ENCODE results near the gene RRAD. TPM values are rescaled to one million over a fixed set of nuclear protein-coding genes. Genes with fewer than 3 reads are reported as not detected.

Gene RRAD
- polyA plus RNA-seq, 1 donor from 2014 or later, result 1.0 TPM

- no peaks in the 10 kb centered on the region for H3K36me3 ChIP-seq (ENCODE audit: insufficient read depth, low read length)
- no peaks in the 10 kb centered on the region for H3K27me3 ChIP-seq (ENCODE audit: insufficient read depth, low read depth, low read length)
- no peaks in the 10 kb centered on the region for H3K9me2 ChIP-seq (ENCODE audit: insufficient read depth, low read length)
- H2AFZ ChIP-seq (ENCODE audit: low read depth, low read length), result no peak overlapping the region
- H3K4me2 ChIP-seq (ENCODE audit: low read length), result no peak overlapping the region
- no peaks in the 10 kb centered on the region for H3F3A ChIP-seq (ENCODE audit: insufficient read depth, low read length, poor library complexity, severe bottlenecking)
- no peaks in the 10 kb centered on the region for H3K79me2 ChIP-seq (replicated peaks; ENCODE audit: insufficient read depth, low read length)
- no peak overlapping the region for H3K9ac ChIP-seq (ENCODE audit: low read length)
- no peak overlapping the region for H3K4me3 ChIP-seq (ENCODE audit: low read length)
- TF ChIP-seq POLR2AphosphoS5 (IDR thresholded peaks at IDR 0.05), result no peak
- no peak for TF ChIP-seq EP300 (conservative IDR thresholded peaks at IDR 0.05; ENCODE audit: poor library complexity, severe bottlenecking)
- TF ChIP-seq TAF1 (IDR thresholded peaks at IDR 0.05; ENCODE audit: low read depth), result no peak
- TF ChIP-seq RAD21 (conservative IDR thresholded peaks at IDR 0.05), result no peak
- TF ChIP-seq MXI1 (conservative IDR thresholded peaks at IDR 0.05; ENCODE audit: poor library complexity, severe bottlenecking), result no peak
- no peak for TF ChIP-seq SMC3 (conservative IDR thresholded peaks at IDR 0.05; ENCODE audit: poor library complexity)
- TF ChIP-seq EZH2 (IDR thresholded peaks at IDR 0.05; ENCODE audit: borderline replicate concordance, insufficient read depth, low read length, poor library complexity, severe bottlenecking), result no peak
- TF ChIP-seq, protein P1, sequence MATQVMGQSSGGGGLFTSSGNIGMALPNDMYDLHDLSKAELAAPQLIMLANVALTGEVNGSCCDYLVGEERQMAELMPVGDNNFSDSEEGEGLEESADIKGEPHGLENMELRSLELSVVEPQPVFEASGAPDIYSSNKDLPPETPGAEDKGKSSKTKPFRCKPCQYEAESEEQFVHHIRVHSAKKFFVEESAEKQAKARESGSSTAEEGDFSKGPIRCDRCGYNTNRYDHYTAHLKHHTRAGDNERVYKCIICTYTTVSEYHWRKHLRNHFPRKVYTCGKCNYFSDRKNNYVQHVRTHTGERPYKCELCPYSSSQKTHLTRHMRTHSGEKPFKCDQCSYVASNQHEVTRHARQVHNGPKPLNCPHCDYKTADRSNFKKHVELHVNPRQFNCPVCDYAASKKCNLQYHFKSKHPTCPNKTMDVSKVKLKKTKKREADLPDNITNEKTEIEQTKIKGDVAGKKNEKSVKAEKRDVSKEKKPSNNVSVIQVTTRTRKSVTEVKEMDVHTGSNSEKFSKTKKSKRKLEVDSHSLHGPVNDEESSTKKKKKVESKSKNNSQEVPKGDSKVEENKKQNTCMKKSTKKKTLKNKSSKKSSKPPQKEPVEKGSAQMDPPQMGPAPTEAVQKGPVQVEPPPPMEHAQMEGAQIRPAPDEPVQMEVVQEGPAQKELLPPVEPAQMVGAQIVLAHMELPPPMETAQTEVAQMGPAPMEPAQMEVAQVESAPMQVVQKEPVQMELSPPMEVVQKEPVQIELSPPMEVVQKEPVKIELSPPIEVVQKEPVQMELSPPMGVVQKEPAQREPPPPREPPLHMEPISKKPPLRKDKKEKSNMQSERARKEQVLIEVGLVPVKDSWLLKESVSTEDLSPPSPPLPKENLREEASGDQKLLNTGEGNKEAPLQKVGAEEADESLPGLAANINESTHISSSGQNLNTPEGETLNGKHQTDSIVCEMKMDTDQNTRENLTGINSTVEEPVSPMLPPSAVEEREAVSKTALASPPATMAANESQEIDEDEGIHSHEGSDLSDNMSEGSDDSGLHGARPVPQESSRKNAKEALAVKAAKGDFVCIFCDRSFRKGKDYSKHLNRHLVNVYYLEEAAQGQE (IDR thresholded peaks at IDR 0.05; ENCODE audit: borderline replicate concordance), result no peak
- TF ChIP-seq, protein P2, sequence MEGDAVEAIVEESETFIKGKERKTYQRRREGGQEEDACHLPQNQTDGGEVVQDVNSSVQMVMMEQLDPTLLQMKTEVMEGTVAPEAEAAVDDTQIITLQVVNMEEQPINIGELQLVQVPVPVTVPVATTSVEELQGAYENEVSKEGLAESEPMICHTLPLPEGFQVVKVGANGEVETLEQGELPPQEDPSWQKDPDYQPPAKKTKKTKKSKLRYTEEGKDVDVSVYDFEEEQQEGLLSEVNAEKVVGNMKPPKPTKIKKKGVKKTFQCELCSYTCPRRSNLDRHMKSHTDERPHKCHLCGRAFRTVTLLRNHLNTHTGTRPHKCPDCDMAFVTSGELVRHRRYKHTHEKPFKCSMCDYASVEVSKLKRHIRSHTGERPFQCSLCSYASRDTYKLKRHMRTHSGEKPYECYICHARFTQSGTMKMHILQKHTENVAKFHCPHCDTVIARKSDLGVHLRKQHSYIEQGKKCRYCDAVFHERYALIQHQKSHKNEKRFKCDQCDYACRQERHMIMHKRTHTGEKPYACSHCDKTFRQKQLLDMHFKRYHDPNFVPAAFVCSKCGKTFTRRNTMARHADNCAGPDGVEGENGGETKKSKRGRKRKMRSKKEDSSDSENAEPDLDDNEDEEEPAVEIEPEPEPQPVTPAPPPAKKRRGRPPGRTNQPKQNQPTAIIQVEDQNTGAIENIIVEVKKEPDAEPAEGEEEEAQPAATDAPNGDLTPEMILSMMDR (IDR thresholded peaks at IDR 0.05; ENCODE audit: poor library complexity, severe bottlenecking), result no peak
- H3K27ac ChIP-seq (ENCODE audit: low read length), result no peak overlapping the region
- H4K20me1 ChIP-seq (ENCODE audit: insufficient read depth), result no peaks in the 10 kb centered on the region
- no peaks in the 10 kb centered on the region for H3K9me3 ChIP-seq (ENCODE audit: low read length)
Observed at GRCh38 chr16:66913711-66914110, 11.6 kb downstream of the RRAD start.

GRCh38 chr16:66913081-66913480 is 12.3 kb downstream of the RRAD start:
- no peaks in the 10 kb centered on the region for H3K9me3 ChIP-seq (ENCODE audit: low read length)
- H3K27ac ChIP-seq (ENCODE audit: low read length), result no peak overlapping the region
- H2AFZ ChIP-seq (ENCODE audit: low read depth, low read length), result no peak overlapping the region
- H4K20me1 ChIP-seq (ENCODE audit: insufficient read depth), result no peaks in the 10 kb centered on the region
- no peaks in the 10 kb centered on the region for H3K36me3 ChIP-seq (ENCODE audit: insufficient read depth, low read length)
- H3F3A ChIP-seq (ENCODE audit: insufficient read depth, low read length, poor library complexity, severe bottlenecking), result no peaks in the 10 kb centered on the region
- H3K27me3 ChIP-seq (ENCODE audit: insufficient read depth, low read depth, low read length), result no peaks in the 10 kb centered on the region
- H3K9ac ChIP-seq (ENCODE audit: low read length), result no peak overlapping the region
- no peak for TF ChIP-seq EP300 (conservative IDR thresholded peaks at IDR 0.05; ENCODE audit: poor library complexity, severe bottlenecking)
- H3K9me2 ChIP-seq (ENCODE audit: insufficient read depth, low read length), result no peaks in the 10 kb centered on the region
- no peaks in the 10 kb centered on the region for H3K79me2 ChIP-seq (replicated peaks; ENCODE audit: insufficient read depth, low read length)
- H3K4me3 ChIP-seq (ENCODE audit: low read length), result no peak overlapping the region
- H3K4me2 ChIP-seq (ENCODE audit: low read length), result no peak overlapping the region

GRCh38 chr16:66911801-66912200 is 13.5 kb downstream of the RRAD start:
- TF ChIP-seq, protein P2 (IDR thresholded peaks at IDR 0.05; ENCODE audit: poor library complexity, severe bottlenecking), result no peak
- no peak for TF ChIP-seq EZH2 (IDR thresholded peaks at IDR 0.05; ENCODE audit: borderline replicate concordance, insufficient read depth, low read length, poor library complexity, severe bottlenecking)
- TF ChIP-seq, protein P1 (IDR thresholded peaks at IDR 0.05; ENCODE audit: borderline replicate concordance), result no peak
- no peak for TF ChIP-seq EP300 (conservative IDR thresholded peaks at IDR 0.05; ENCODE audit: poor library complexity, severe bottlenecking)
- no peak for TF ChIP-seq RAD21 (conservative IDR thresholded peaks at IDR 0.05)
- no peak for TF ChIP-seq SMC3 (conservative IDR thresholded peaks at IDR 0.05; ENCODE audit: poor library complexity)
- no peak for TF ChIP-seq MXI1 (conservative IDR thresholded peaks at IDR 0.05; ENCODE audit: poor library complexity, severe bottlenecking)
- TF ChIP-seq TAF1 (IDR thresholded peaks at IDR 0.05; ENCODE audit: low read depth), result no peak
- no peak for TF ChIP-seq POLR2AphosphoS5 (IDR thresholded peaks at IDR 0.05)
- no peak overlapping the region for H2AFZ ChIP-seq (ENCODE audit: low read depth, low read length)
- no peaks in the 10 kb centered on the region for H3K27me3 ChIP-seq (ENCODE audit: insufficient read depth, low read depth, low read length)
- no peak overlapping the region for H3K9ac ChIP-seq (ENCODE audit: low read length)
- H3K4me2 ChIP-seq (ENCODE audit: low read length), result no peak overlapping the region
- no peaks in the 10 kb centered on the region for H3K9me2 ChIP-seq (ENCODE audit: insufficient read depth, low read length)
- no peaks in the 10 kb centered on the region for H3K36me3 ChIP-seq (ENCODE audit: insufficient read depth, low read length)
- no peak overlapping the region for H3K27ac ChIP-seq (ENCODE audit: low read length)
- no peaks in the 10 kb centered on the region for H3K9me3 ChIP-seq (ENCODE audit: low read length)
- no peaks in the 10 kb centered on the region for H4K20me1 ChIP-seq (ENCODE audit: insufficient read depth)
- no peaks in the 10 kb centered on the region for H3F3A ChIP-seq (ENCODE audit: insufficient read depth, low read length, poor library complexity, severe bottlenecking)
- H3K4me3 ChIP-seq (ENCODE audit: low read length), result no peak overlapping the region
- H3K79me2 ChIP-seq (replicated peaks; ENCODE audit: insufficient read depth, low read length), result no peaks in the 10 kb centered on the region
